WI38 (cell line): ENCODE data around the gene PCDHGB2.
A peak's percentile ranks its signal among the peaks of the same experiment; 100 is the strongest.

ENCODE experiments used
- H3K4me3 ChIP-seq: 2 replicates; pipeline ENCODE4 v1.5.1; 2011; ENCODE audit warnings: low read depth, mild to moderate bottlenecking, control low read depth, low read length
- CTCF ChIP-seq: IDR thresholded peaks from 2 replicates; pipeline ENCODE4 v1.5.1; 2012; ENCODE audit warnings: low read depth, mild to moderate bottlenecking, control low read depth, low read length

The PCDHGB2 gene

GRCh38 chr5:141383345-141383744, 23.6 kb downstream of the PCDHGB2 start:
- H3K4me3 ChIP-seq = no peak overlapping the region
- no peak for TF ChIP-seq CTCF

DNA sequence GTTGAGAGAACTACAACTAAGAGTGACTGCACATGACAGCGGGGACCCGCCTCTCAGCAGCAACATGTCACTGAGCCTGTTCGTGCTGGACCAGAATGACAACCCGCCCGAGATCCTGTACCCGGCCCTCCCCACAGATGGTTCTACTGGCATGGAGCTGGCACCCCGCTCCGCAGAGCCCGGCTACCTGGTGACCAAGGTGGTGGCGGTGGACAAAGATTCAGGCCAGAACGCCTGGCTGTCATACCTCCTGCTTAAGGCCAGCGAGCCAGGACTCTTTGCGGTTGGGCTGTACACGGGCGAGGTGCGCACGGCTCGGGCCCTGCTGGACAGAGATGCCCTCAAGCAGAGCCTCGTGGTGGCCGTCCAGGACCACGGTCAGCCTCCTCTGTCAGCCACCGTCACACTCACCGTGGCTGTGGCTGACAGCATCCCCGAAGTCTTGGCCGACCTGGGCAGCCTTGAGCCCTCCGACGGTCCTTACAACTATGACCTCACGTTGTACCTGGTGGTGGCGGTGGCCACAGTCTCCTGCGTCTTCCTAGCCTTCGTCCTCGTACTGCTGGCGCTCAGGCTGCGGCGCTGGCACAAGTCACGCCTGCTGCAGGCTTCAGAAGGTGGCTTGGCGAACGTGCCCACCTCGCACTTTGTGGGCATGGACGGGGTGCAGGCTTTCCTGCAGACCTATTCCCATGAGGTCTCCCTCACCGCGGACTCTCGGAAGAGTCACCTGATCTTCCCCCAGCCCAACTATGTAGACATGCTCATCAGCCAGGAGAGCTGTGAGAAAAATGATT, 24.9 kb downstream of the PCDHGB2 start:
- no peak overlapping the region for H3K4me3 ChIP-seq

DNA sequence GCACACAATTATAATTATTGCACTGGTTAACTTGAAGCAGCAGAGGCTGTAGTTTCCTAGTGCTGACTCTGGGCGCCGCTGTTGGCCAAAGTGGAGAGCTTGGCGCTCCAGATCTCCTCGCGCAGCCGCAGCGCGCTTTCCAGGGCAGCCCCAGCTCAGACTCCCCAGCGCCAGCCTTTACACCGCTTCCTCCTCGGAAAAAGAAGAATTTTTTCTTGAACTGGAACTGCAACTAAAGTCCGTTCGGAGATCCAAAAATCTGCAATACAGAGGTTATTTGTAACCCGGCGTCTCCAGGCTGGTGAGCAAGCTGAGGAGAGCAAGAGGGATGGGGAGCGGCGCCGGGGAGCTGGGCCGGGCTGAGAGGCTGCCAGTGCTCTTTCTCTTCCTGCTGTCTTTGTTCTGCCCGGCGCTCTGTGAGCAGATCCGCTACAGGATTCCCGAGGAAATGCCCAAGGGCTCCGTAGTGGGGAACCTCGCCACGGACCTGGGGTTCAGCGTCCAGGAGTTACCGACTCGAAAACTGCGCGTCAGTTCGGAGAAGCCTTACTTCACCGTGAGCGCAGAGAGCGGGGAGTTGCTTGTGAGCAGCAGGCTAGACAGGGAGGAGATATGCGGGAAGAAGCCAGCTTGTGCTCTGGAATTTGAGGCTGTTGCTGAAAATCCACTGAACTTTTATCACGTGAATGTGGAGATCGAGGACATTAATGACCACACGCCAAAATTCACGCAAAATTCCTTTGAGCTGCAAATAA, 27.9 kb downstream of the PCDHGB2 start, which contains the start of gene PCDHGB4:
Gene PCDHGB4 (plus strand): TSS at position 142 of the 755 bp plus-strand sequence. CDS start 187 bp downstream, at position 329.
- H3K4me3 ChIP-seq = peak within 1 kb of the TSS; percentile 41
- peak; percentile 48 for TF ChIP-seq CTCF

More for the DNA sequence above, 24.9 kb downstream of the PCDHGB2 start:
- TF ChIP-seq CTCF = no peak

- TF ChIP-seq CTCF = no peak
- no peak overlapping the region for H3K4me3 ChIP-seq
Measured at GRCh38 chr5:141388661-141389060, 28.9 kb downstream of the PCDHGB2 start.

- no peak for TF ChIP-seq CTCF
- H3K4me3 ChIP-seq = no peak overlapping the region
Measured at GRCh38 chr5:141389153-141390042, 29.6 kb downstream of the PCDHGB2 start.

DNA sequence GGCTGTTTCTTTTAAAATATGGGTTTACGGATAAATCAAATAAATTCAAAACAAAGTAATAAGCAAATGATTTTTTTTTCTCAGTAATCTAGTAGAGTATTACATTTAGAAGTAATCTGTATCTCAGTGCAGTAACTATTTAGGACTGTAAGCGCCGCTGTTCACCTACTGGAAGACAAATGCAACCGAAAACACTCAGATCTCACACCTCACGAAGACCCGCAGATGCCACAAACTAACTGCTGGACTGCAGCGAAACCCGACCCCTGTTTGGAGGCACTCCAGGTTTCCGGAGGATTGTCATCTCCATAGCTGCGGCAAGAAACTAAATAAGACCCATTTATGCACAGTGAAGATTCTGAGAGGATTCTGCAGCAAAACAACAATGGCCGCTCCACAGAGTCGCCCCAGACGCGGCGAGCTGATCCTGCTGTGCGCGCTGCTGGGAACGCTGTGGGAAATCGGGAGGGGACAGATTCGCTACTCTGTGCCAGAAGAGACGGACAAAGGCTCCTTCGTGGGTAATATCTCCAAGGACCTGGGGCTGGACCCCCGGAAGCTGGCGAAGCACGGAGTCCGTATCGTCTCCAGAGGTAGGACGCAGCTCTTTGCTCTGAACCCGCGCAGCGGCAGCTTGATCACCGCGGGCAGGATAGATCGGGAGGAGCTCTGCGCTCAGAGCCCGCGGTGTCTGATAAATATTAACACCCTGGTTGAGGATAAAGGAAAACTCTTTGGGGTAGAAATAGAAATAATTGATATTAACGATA, 32.8 kb downstream of the PCDHGB2 start, which contains the start of gene PCDHGA8:
Gene PCDHGA8 (plus strand): TSS at position 205 of the 770 bp plus-strand sequence. CDS start 181 bp downstream, at position 386.
- H3K4me3 ChIP-seq = no peak within 1 kb of the TSS
- TF ChIP-seq CTCF = no peak
